Natural killer cell treated with Interleukin-12 subunit alpha and Interleukin-12 subunit beta and Interleukin-15 and Interleukin-18, amount 100 ng/mL, for 72 hours (primary cell): ENCODE results near the gene VILL. TPM values are rescaled to one million over a fixed set of nuclear protein-coding genes. Genes with fewer than 3 reads are reported as not detected.

Source experiments
- ATAC-seq, 2 donors: fragments of 150-1000 bp; cut with Tn5 transposase in 1 of 2; sonication (Bioruptor Pico), chemical (Tn5 transposase) in 1 of 2; 2 replicates each; pipeline ENCODE4 v1.10.0; 2021
- DNase-seq: peaks from one replicate; pipeline ENCODE4 v3.0.0; 2022; ENCODE audit warnings: low spot score
- H3K27ac Mint-ChIP-seq, 2 donors: 1 replicate in 1 of 2; 2 replicates in 1 of 2; pipeline ENCODE4 v1.8.0; 2022; ENCODE audit warnings: mixed read lengths in 2 of 2, mild to moderate bottlenecking in 1 of 2, moderate library complexity in 1 of 2
- H3K27me3 Mint-ChIP-seq, 2 donors: 1 replicate in 1 of 2; 2 replicates in 1 of 2; pipeline ENCODE4 v1.8.0; 2022; ENCODE audit warnings: mixed read lengths in 2 of 2
- H3K36me3 Mint-ChIP-seq: one replicate; pipeline ENCODE4 v1.8.0; 2022; ENCODE audit warnings: mixed read lengths
- H3K4me1 Mint-ChIP-seq, 2 donors: 1 replicate in 1 of 2; 2 replicates in 1 of 2; pipeline ENCODE4 v1.8.0; 2022; ENCODE audit warnings: low read depth in 2 of 2, mixed read lengths in 2 of 2, mild to moderate bottlenecking in 1 of 2
- H3K4me3 Mint-ChIP-seq: one replicate; pipeline ENCODE4 v1.8.0; 2022; ENCODE audit warnings: mixed read lengths
- H3K9me3 Mint-ChIP-seq: 2 replicates; pipeline ENCODE4 v1.8.0; 2022; ENCODE audit warnings: mixed read lengths
- total RNA-seq, 2 donors: library from RNA; stranded (reverse); gene quantifications; one replicate each; pipeline ENCODE4 v1.2.3, GENCODE V29; 2022

Gene VILL
- total RNA-seq, result 10 to 100 TPM in 1 of 2 donors, 1 to 10 TPM in 1; 8.2 to 16.9 TPM

- Mint-ChIP-seq H3K36me3 (no peaks in the 10 kb centered on the region), H3K27me3 (no peaks in the 10 kb centered on the region), H3K4me1 (peaks cover 23 to 25% of the 10 kb centered on the region in 2 donors), H3K4me3 (no peak within 1 kb of the TSS), H3K9me3 (no peaks in the 10 kb centered on the region), H3K27ac (no peak within 1 kb of the TSS)
- DNase-seq (no peak), ATAC-seq (no peak)
Observed at GRCh38 chr3:37990527-37990926, at the start of gene VILL. VILL (plus strand) TSS chr3:37990786; CDS start chr3:37993673, 2,887 bp downstream.

- ATAC-seq, result no peak
- H3K27me3 Mint-ChIP-seq, result peaks cover 0 to 11% of the 10 kb centered on the region in 2 donors
- no peak overlapping the region for H3K4me3 Mint-ChIP-seq
- H3K9me3 Mint-ChIP-seq, result no peaks in the 10 kb centered on the region
- H3K36me3 Mint-ChIP-seq, result no peaks in the 10 kb centered on the region
- DNase-seq, result no peak
- no peak overlapping the region for H3K27ac Mint-ChIP-seq
- no peaks in the 10 kb centered on the region for H3K4me1 Mint-ChIP-seq
Observed at GRCh38 chr3:37941608-37942508, 48.7 kb upstream of the VILL start.

GRCh38 chr3:37942646-37943045, 47.9 kb upstream of the VILL start:
- Mint-ChIP-seq H3K4me1 (no peaks in the 10 kb centered on the region), H3K9me3 (no peaks in the 10 kb centered on the region), H3K4me3 (no peak overlapping the region), H3K36me3 (no peaks in the 10 kb centered on the region), H3K27ac (no peak overlapping the region), H3K27me3 (peaks cover 0 to 6% of the 10 kb centered on the region in 2 donors)
- no peak for DNase-seq
- ATAC-seq, result no peak

GRCh38 chr3:37943126-37943525, 47.5 kb upstream of the VILL start:
- H3K36me3 Mint-ChIP-seq, result no peaks in the 10 kb centered on the region

GRCh38 chr3:37943631-37944314, 46.8 kb upstream of the VILL start:
- no peaks in the 10 kb centered on the region for H3K27me3 Mint-ChIP-seq
- no peak for DNase-seq

More at GRCh38 chr3:37943126-37943525, 47.5 kb upstream of the VILL start:
- Mint-ChIP-seq H3K9me3 (no peaks in the 10 kb centered on the region), H3K4me1 (no peaks in the 10 kb centered on the region), H3K4me3 (no peak overlapping the region), H3K27me3 (peaks cover 0 to 1% of the 10 kb centered on the region in 2 donors), H3K27ac (no peak overlapping the region)
- ATAC-seq, result no peak
- no peak for DNase-seq

GRCh38 chr3:37944391-37944842, 46.2 kb upstream of the VILL start:
- no peaks in the 10 kb centered on the region for H3K27me3 Mint-ChIP-seq
- DNase-seq (no peak), ATAC-seq (no peak)
- H3K9me3 Mint-ChIP-seq, result no peaks in the 10 kb centered on the region
- H3K4me1 Mint-ChIP-seq, result no peaks in the 10 kb centered on the region
- H3K4me3 Mint-ChIP-seq, result no peak overlapping the region
- no peak overlapping the region for H3K27ac Mint-ChIP-seq
- H3K36me3 Mint-ChIP-seq, result no peaks in the 10 kb centered on the region

More at GRCh38 chr3:37943631-37944314, 46.8 kb upstream of the VILL start:
- no peaks in the 10 kb centered on the region for H3K9me3 Mint-ChIP-seq
- no peaks in the 10 kb centered on the region for H3K4me1 Mint-ChIP-seq
- no peaks in the 10 kb centered on the region for H3K36me3 Mint-ChIP-seq
- ATAC-seq, result no peak
- H3K27ac Mint-ChIP-seq, result no peak overlapping the region
- H3K4me3 Mint-ChIP-seq, result no peak overlapping the region

- H3K27ac Mint-ChIP-seq, result no peak overlapping the region
- no peak for ATAC-seq
- no peaks in the 10 kb centered on the region for H3K9me3 Mint-ChIP-seq
- no peak overlapping the region for H3K4me3 Mint-ChIP-seq
- no peak for DNase-seq
- H3K4me1 Mint-ChIP-seq, result no peaks in the 10 kb centered on the region
- H3K27me3 Mint-ChIP-seq, result no peaks in the 10 kb centered on the region
- no peaks in the 10 kb centered on the region for H3K36me3 Mint-ChIP-seq
Observed at GRCh38 chr3:37945156-37945806, 45.3 kb upstream of the VILL start.

- no peaks in the 10 kb centered on the region for H3K4me1 Mint-ChIP-seq
- H3K4me3 Mint-ChIP-seq, result no peak overlapping the region
- H3K36me3 Mint-ChIP-seq, result no peaks in the 10 kb centered on the region
- no peak for DNase-seq
- peak in 1 of 2 donors; percentile 6 for ATAC-seq
- no peak overlapping the region for H3K27ac Mint-ChIP-seq
- H3K27me3 Mint-ChIP-seq, result no peaks in the 10 kb centered on the region
- no peaks in the 10 kb centered on the region for H3K9me3 Mint-ChIP-seq
Observed at GRCh38 chr3:37945807-37946530, 44.6 kb upstream of the VILL start.

GRCh38 chr3:37946531-37946889, 44.1 kb upstream of the VILL start:
- no peaks in the 10 kb centered on the region for H3K9me3 Mint-ChIP-seq
- H3K4me3 Mint-ChIP-seq, result no peak overlapping the region
- H3K27me3 Mint-ChIP-seq, result no peaks in the 10 kb centered on the region
- no peaks in the 10 kb centered on the region for H3K36me3 Mint-ChIP-seq
- H3K4me1 Mint-ChIP-seq, result no peaks in the 10 kb centered on the region
- DNase-seq, result no peak
- H3K27ac Mint-ChIP-seq, result no peak overlapping the region
- no peak for ATAC-seq

GRCh38 chr3:37949866-37950265, 40.7 kb upstream of the VILL start:
- Mint-ChIP-seq H3K4me1 (no peaks in the 10 kb centered on the region), H3K27me3 (no peaks in the 10 kb centered on the region)

GRCh38 chr3:37952564-37952963, 38.0 kb upstream of the VILL start:
- H3K4me3 Mint-ChIP-seq, result no peak overlapping the region
- H3K4me1 Mint-ChIP-seq, result peaks cover 3 to 4% of the 10 kb centered on the region in 2 donors
- ATAC-seq (no peak), DNase-seq (no peak)
- H3K36me3 Mint-ChIP-seq, result no peaks in the 10 kb centered on the region
- H3K27me3 Mint-ChIP-seq, result no peaks in the 10 kb centered on the region
- no peak overlapping the region for H3K27ac Mint-ChIP-seq
- H3K9me3 Mint-ChIP-seq, result no peaks in the 10 kb centered on the region

More at GRCh38 chr3:37949866-37950265, 40.7 kb upstream of the VILL start:
- ATAC-seq (no peak), DNase-seq (no peak)
- no peak overlapping the region for H3K27ac Mint-ChIP-seq
- H3K4me3 Mint-ChIP-seq, result no peak overlapping the region
- no peaks in the 10 kb centered on the region for H3K9me3 Mint-ChIP-seq
- no peaks in the 10 kb centered on the region for H3K36me3 Mint-ChIP-seq

GRCh38 chr3:37953226-37953625, 37.4 kb upstream of the VILL start:
- Mint-ChIP-seq H3K36me3 (no peaks in the 10 kb centered on the region), H3K9me3 (no peaks in the 10 kb centered on the region), H3K27me3 (no peaks in the 10 kb centered on the region), H3K27ac (no peak overlapping the region), H3K4me1 (peaks cover 3 to 7% of the 10 kb centered on the region in 2 donors), H3K4me3 (no peak overlapping the region)
- ATAC-seq, result no peak
- no peak for DNase-seq

- Mint-ChIP-seq H3K36me3 (no peaks in the 10 kb centered on the region), H3K4me1 (peaks cover 3 to 7% of the 10 kb centered on the region in 2 donors), H3K27ac (no peak overlapping the region), H3K9me3 (no peaks in the 10 kb centered on the region), H3K27me3 (no peaks in the 10 kb centered on the region), H3K4me3 (no peak overlapping the region)
- DNase-seq (no peak), ATAC-seq (no peak)
Observed at GRCh38 chr3:37953707-37954394, 36.7 kb upstream of the VILL start.
